GM03348 (cell line): Measurements from ENCODE around the gene EPB41L2.
A peak's percentile ranks its signal among the peaks of the same experiment; 100 is the strongest.
"Not testable (repeated sequence)": the region's sequence is repeated elsewhere in the genome, so short reads cannot be mapped to it uniquely, and the experiment has no call there.

Experiments used
- DNase-seq: peaks from one replicate; pipeline ENCODE4 v3.0.0; 2012; ENCODE audit warnings: low spot score

The EPB41L2 gene

DNA sequence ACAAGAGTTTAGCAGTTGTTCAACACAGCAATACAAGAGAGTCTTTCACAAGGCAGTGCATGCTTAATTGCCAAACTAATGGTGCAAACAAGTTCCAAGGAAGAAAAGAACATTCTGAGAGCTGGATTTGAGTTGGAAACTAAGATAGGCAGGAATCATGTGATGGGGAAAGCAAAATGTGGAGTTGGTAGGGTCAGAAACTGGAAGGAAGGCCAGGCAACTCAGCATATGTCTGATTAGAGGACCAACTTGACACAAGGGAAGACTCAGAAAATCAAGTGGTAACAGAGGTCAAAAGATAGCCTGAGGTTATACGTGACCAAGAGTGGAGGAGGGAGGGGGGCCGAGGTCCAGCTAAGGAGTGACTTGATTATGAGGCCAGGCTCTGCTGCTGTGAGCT, 118.6 kb downstream of the EPB41L2 start:
- DNase-seq, result no peak

DNA sequence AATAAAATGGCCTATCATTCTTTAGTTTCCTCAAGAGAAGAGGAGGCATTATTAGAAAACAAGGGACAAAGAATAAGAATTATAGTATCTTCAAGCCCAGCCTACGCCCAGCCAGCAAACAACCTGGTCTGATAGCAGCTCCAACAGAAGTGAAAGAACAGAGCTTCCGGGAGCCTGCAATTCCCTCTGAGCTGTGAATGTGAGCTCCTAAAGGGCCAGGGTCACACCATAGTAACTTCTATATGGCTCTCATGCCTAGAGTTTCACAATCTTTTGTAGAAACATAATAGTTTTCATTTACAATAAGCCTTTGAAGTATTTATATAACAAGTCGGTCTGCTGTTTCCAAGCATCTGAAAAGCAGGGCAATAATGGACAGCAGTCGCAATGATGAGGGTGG, 119.3 kb downstream of the EPB41L2 start:
- DNase-seq, result no peak

DNA sequence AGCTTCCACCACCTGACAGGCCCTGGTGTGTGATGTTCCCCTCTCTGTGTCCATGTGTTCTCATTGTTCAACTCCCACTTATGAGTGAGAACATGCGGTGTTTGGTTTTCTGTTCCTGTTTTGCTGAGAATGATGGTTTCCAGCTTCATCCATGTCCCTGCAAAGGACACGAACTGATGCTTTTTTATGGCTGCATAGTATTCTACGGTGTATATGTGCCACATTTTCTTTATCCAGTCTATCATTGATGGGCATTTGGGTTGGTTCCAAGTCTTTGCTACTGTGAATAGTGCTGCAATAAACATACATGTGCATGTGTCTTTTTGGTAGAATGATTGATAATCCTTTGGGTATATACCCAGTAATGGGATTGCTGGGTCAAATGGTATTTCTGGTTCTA, 120.3 kb downstream of the EPB41L2 start:
- not testable (repeated sequence) for DNase-seq

DNA sequence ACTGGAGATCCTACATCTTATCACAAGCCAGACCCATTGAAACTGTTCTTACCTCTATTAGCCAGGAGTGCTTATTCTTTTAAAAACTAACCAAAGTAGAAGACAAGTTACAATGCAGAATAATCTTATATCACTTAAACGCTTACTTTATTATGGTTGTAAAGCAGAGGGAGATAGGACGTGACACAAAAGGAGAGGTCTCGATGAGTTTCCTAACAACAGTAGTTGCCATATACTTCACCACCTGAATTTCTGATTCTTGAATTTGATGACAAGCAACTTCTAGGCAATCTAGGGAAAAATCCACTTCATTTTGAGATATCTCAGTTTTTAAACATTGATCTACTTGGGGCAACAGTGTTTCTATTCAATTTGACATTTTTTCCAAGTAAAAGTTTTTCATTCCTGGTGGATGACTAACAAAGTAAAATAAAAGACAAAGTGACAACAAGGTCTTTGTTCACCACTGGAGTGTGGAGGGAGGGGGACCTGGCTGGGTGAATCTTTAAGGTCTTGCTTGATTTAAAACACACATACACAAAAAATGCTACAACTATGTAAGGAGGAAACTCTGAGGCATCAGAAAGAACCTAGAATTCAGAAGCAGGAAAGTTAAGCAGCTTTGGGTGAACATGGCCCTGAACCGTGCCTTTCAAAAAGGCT, 125.0 kb downstream of the EPB41L2 start:
- DNase-seq, result peak; percentile 40

DNA sequence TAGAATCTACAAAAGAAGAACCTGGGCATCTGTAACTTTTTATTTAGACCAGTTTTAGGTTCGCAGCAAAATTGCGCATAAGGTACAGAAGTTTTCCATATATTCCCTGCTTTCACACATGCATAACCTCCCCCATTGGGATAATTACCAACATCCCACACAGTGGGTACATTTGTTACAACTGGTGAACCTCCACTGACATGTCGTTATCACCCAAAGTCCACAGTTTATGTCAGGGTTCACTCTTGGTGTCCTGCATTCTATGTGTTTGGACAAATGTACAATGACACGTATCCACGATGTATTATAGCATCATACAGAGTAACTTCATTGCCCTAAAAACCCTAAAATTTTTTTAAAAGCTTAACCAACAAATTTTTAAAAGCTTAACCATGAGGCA, 126.1 kb downstream of the EPB41L2 start:
- DNase-seq, result no peak

DNA sequence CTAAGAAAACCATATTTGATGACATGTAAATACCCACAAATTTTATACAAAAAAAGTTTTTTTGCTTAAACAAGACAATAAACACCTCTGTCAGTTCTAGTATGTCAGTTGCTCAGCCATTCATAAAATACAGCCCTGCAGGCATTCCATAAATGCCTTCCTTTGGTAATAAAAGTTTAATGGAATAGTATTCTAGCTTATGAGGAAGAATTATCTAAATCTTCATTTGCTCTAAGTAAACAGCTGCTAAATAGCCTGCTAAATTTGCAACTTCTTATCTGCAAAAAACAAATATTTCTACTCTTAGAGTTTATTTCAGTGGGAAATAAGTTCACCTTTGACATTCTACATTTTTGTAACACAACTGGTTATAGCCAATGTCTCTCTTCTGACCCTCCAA, 127.1 kb downstream of the EPB41L2 start:
- DNase-seq, result peak; percentile 7

DNA sequence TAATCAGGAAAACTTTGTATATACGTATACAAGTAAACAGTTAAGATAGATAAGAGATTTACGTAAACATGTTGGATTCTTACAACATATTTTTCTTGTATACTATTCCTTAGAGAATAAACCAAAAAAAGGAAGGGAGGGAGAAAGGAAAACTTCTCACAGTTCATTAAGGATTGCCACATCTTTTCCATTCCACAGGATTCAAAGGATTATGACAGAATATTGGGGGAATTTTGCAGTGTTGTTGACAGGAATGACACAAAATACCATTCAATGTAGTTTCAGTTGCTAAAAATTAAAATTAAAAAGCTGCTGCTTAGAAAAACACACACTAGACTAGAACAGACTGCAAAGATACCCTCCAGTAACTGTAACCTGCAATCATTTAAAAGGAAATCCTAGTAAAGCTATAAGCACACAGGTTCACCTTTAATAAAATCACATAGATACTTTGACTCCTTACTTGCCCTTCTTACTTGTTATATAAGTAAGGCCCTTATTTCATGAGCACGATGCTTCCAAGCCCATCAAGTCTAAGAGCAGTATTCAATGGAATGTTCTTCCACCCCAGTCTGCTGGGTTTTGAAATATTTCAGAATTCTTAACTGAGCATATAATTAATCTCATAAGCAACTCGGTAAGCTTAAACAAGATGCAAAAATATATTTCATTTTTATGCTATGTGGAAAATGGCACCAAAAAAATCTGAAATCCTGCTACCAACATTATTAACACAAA, 128.0 kb downstream of the EPB41L2 start:
- DNase-seq, result peak; percentile 51

DNA sequence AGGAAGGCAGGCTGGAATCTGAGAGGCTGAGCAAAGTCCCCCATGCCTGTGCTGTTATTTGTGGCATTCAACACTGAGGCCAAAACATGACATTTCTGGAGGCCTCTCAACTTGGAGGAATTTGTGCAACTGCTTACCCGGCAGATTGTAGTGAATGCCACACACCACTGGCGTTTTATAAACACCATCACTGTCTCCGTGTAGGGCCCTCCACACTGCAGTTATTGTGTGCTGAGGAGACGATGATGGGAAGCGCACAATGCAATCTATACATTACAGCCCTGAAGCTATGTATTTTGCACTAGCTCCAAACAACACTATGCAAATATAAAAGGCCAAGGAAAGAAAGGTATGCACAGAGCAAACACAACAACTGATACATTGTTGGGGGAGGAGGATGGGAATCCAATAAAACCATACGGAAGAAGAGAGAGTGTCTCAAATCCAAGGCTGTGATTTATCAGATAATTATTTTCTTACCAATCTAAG, 129.3 kb downstream of the EPB41L2 start:
- peak; percentile 60 for DNase-seq

DNA sequence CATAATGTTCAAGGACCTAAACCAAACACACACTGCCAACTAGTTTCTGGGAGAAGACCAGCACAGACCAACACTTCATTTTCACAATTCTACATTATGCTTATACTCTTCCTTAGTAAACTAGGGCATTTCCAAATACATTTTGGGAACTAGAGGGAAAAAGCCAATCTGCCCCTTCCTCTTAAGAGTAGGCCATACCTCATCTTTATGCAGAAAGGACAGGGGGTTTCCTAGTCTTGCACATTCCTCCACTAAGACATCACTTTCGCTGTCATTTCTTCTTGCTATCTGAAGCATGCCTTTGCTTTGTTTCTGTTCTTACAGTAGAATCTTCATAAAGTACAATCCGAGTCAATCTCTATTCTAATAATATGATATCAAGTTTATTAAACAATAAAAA, 130.1 kb downstream of the EPB41L2 start:
- no peak for DNase-seq

DNA sequence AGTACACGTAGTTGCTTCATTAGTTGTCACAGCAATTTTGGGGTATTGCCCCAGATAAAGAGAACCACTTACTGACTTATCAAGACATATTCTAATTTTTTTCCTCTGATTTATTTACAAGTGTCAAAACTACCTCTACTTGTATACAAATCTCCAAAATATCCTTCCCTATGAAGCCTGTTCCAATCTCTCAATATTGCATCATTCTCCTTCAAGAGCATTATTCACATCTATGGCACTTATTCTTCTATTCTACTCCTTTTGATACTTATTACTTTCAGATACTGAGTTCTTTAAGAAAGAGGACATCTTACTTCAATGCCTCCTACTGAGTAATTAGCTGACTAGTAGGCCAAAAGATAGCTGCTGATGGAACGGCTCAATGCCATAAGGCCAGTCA, 130.6 kb downstream of the EPB41L2 start:
- DNase-seq, result no peak

DNA sequence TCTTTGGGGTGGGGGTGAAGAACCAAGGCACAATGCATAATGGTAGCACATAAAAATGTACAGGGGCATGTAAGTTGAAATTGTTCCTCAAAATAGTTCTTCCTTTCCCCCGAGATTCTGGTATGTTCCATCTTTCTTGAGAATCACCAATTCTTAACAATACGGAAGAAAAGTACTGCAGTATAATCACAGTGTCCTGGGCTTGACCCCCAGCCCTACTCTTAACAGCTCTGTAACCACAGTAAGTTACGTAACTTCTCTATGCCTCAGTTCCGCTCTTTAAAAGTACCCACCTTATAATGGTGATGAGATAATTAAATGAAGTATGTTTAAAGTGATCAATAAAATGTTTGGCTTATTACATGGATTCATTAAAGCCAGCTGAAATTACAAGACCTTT, 131.4 kb downstream of the EPB41L2 start:
- no peak for DNase-seq

DNA sequence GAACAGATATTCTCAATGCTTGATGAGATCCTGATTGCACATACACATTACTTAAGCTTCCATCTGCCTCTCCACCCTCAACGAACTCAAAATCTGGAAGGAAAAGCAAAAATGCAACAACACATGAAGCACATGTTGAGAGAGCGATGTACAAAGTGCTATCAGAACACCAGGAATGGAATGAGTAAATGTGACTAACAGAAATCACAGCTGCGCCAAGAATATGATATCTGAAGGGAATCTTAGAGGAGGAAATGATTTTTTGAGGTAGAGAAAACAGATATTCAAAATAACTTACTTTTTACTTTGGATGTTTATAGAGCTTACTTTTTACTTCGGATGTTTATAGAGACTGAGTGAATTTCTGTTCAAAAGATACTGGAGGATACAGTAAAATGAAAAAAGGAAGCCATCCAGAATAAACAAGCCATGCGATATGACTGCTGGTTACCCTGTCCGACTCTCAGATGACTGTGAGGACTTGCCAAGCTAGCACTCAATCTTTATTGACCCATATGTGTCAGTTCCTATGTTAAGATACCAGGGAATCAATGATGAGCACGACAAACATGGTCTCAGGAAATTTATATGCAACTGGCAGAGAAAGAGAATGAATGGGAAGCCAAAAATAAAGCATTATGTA, 133.9 kb downstream of the EPB41L2 start:
- DNase-seq, result peak; percentile 61

DNA sequence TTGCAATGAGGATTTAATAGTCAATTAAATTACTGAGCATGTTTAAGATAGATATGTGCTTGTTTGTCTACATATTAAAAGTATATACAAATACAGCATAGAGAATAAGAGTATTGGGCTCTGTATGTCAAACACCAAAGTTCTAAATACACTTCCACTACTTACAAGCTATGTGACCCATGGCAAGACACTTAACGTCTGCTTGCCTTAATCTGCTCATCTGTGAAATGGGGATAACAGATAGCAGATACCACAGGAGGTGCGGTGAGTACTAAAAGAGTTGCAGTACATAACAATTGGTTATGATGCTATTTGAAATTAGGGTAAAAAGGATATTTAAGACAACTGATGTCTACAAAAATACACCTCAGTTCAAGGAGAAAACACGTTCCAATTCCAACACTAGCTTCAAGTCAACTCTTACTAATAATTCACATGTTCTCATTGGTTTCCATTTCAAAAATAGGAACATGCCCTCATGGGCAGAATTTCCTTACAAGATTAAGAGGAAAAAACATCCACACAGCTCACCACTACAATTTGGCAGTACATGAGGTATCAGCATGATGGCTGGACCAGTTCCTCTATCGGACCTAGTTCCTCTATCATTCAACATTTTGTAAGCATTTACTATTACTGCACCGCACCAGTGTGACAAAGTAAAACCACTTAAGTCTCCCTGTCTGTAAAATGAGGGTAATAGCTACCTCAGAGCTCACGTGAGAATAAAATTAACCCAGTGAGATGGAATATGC, 134.7 kb downstream of the EPB41L2 start:
- no peak for DNase-seq

DNA sequence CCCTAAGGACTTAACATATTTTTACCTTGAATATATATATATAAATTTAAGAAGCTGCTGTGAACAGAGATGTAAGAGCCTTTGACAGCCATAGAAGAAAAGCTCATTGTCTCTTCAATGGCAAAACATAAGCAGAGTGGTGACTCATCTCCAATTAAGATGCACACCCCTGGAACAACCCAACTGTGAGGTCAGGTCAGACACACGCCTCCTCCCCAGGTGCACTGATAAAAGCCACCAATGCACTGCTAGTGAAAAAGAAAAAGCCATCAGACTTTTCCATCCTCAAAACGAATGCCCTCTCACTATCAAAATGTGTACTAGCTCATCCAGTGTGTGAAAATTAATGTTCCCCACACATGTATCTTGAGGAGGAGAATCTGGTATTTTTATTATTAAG, 135.7 kb downstream of the EPB41L2 start:
- DNase-seq, result no peak

DNA sequence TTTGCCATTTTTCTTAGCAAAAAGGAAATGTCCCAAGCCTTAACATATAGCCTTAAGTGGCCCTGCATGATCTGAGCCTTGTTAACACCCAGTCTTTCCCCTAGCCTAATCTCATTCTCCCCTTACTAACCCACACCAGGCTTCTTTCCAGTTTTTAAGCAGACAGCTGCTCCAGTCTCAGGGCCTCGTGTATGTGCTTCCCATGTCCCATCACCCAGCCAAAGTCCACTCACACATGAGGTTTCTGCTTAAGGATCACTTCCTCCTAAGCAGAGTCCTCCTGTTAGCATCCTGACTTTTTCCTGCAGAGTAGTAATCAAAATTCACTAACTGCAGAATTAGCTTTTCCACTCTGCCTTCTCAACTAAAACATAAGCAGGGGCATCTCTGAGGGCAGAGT, 139.7 kb downstream of the EPB41L2 start:
- no peak for DNase-seq

DNA sequence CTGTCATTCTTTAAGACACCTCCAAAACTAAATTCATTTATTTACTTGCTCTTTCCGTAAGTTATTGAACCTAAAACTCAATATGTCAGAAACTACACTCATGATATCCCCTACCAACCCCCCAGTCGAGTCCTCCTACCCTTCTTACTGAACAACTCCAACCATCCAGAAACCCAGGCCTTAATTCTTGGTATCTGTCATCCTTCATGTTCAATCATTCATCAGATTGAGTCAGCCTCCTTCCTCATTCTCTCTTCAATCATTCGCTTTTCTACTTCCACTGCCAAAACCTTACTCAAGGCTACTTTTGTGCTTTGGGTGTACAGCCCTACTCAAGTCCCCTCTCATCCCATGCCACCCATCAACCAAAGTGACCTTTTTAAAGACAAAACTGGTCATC, 140.1 kb downstream of the EPB41L2 start:
- DNase-seq, result no peak

DNA sequence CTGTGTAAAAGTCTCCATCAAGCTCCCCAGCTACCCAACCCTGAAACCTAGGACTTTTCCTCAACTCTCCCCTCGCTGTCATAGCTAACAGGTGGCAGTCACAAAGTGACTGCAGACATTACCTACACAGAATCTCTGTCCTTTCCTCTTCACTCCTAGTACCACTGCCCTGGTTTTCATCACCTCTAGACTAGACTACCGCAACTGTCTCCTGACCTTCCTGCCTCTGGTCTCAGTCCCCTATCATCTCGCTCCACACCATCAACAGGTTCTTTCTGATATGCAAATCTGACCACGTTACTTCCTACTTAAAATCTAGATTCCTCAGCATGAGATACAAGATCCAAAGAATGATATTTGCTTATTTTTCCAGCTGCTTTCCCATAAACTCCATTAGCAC, 142.1 kb downstream of the EPB41L2 start:
- DNase-seq, result no peak

DNA sequence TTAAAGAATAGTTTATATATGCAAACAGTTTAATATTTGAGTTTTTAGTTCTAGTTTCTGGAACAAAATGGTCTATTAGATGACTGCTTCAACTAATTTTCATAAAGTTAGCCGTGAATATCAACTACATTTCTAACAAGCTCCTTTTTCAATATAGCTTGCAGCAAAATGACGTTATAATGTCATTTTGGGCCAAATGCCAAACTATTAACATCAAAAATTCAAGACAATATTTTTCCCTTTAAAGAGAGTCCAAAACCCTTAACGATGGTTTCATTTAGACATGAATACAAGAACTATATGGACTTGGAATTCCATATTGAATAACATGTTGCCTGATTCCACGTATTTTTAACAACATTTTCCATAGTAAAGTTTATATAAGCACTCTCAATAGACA, 144.9 kb downstream of the EPB41L2 start:
- no peak for DNase-seq

DNA sequence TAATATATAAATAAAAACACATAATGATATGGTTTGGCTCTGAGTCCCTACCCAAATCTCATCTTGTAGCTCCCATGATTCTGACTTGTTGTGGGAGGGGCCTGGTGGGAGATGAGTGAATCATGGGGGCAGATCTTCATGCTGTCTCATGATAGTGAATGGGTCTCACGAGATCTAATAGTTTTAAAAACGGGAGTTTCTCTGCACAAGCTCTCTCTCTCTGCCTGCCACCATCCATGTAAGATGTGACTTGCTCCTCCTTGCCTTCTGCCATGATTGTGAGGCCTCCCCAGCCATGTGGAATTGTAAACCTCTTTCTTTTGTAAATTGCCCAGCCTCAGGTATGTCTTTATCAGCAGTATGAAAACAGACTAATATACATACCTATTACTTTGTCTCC, 147.4 kb downstream of the EPB41L2 start:
- not testable (repeated sequence) for DNase-seq

DNA sequence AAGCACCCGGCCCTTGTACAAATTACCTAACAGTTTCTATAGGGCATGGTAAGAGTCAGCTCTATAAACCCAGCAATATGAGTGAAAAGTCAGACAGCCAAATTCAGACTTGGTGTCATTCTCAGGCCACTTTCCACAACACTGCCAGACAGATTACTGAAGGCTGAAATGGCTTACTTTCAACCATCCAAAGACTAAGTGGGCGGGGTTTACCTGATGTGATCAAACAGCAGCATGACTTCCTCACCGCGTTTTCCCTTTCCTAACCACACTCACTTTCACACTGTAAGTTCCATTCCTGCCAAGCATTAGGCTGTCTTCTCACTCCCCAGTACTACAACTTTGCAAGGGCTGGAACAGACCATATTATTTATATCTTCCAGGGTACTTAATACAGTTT, 149.9 kb downstream of the EPB41L2 start:
- DNase-seq, result no peak

DNA sequence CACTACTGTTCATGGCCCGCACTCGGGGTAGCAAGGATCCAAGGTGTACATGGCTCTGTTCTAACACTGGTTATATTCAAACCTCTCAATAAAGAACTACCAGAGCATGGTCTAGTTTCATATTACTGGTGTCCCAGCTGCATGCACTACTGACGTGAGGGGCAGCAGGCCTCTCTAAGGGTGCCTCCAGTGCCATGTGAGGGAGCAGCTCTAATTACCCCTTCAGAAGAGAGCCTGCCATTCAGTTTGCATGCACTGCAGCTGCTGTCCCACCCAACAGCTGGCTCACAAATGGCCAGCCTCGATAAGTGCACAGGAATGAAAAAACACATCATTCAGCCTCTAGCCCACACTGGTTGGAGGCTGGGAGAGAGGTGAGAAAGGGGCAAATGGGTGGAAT, 150.6 kb downstream of the EPB41L2 start:
- DNase-seq, result no peak

DNA sequence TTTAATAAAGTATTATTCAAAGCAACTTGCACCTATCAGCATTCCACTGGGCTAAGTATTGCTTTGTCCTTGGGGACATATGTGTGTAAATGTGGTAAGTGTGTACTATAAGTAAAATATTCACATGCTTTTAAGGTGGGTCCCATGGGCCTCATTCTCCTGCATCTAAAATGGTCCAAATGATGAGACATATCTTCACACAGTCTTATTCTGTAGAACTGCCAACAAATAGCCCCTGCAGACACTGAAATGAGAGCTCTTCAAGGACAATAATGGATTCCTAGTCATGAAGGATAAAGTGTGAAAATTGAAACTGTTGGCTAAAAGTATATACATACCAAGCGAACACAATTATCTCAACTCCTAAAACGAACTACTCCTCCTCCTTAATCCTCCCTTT, 154.1 kb downstream of the EPB41L2 start:
- no peak for DNase-seq

DNA sequence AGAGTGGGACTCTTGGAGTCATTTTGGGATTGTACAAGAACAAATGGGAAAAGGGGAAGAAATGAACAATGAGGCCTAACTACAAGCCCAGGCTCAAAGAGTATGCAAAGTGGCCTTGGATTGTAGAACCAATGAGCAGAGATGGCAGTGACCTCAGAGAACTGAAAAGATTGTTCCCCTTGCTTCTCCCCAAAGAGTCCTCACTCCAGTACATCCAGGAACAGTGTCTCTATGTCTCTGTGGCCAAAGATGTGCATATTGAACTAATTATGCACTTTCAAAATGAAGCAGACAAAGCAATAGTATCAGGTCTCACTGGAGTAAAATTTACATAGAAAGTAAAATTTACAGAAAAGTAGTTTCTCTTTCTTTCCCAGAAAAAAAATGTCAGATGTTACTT, 154.9 kb downstream of the EPB41L2 start:
- no peak for DNase-seq
